LNCAP (cell line): ENCODE data around the gene GPR62.

ENCODE experiments used
- CTCF ChIP-seq: fragments of 450-650 bp; IDR thresholded peaks from 2 replicates; pipeline ENCODE4 v1.5.1; 2017; ENCODE audit warnings: mild to moderate bottlenecking

GPR62 gene

GRCh38 chr3:52006820-52007133 is 51.6 kb downstream of the GPR62 start:
- TF ChIP-seq CTCF = no peak
